ENCODE data around the gene PSME2.

PSME2 gene

DNA sequence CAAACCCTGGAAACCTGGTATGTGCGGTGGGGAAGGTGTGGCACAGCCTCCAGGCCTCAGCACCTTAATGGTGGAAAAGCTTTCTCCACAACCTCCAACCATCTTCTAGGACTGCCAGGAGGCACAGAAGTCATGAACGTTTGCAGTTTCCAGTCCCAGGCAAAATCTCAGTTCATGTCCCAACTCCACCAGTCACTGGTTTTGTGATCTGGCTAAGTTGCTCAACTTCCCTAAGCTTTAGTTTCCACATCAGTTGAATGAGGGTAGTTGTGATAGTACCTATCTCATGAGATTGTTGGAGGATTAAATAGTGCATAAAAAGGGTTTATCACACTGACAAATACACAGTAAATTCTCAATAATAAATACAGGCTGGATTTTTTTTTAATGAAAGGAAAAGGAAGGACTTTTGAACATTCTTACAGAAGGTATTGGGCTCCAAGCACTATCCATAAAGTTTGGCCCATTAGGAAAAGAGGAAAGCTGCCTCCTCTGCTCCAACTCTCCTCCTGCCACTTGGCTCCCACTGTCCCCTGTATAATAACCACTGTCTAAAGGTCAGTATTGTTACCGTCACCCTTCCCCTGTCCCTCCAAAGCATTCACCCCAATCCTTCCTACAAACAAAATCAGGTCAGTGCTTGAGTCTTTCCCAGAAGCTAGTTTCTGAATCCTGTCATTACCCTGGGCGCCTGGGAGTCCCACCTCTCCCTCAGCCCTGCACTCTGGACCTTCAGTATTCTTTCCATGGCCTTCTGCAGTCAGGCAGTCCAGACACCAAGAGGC, 46.0 kb downstream of the PSME2 start:
- Histone ChIP-seq H3K9me3 (no peaks in the 10 kb centered on the region), H3K27me3 (no peaks in the 10 kb centered on the region), H3K4me3 (no peak overlapping the region), H3K27ac (no peak overlapping the region), H3K36me3 (peaks cover 0 to 49% (median 46%) of the 10 kb centered on the region in 3 donors), H3K4me1 (peaks cover 0 to 5% (median 4%) of the 10 kb centered on the region in 4 donors)
- intact Hi-C loops (cut with DNase I; ENCODE audit: low total_unique reads), result no loop called here
- TF ChIP-seq, protein P1, sequence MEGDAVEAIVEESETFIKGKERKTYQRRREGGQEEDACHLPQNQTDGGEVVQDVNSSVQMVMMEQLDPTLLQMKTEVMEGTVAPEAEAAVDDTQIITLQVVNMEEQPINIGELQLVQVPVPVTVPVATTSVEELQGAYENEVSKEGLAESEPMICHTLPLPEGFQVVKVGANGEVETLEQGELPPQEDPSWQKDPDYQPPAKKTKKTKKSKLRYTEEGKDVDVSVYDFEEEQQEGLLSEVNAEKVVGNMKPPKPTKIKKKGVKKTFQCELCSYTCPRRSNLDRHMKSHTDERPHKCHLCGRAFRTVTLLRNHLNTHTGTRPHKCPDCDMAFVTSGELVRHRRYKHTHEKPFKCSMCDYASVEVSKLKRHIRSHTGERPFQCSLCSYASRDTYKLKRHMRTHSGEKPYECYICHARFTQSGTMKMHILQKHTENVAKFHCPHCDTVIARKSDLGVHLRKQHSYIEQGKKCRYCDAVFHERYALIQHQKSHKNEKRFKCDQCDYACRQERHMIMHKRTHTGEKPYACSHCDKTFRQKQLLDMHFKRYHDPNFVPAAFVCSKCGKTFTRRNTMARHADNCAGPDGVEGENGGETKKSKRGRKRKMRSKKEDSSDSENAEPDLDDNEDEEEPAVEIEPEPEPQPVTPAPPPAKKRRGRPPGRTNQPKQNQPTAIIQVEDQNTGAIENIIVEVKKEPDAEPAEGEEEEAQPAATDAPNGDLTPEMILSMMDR (IDR thresholded peaks at IDR 0.05), result no peak
- DNase-seq, result no peak

DNA sequence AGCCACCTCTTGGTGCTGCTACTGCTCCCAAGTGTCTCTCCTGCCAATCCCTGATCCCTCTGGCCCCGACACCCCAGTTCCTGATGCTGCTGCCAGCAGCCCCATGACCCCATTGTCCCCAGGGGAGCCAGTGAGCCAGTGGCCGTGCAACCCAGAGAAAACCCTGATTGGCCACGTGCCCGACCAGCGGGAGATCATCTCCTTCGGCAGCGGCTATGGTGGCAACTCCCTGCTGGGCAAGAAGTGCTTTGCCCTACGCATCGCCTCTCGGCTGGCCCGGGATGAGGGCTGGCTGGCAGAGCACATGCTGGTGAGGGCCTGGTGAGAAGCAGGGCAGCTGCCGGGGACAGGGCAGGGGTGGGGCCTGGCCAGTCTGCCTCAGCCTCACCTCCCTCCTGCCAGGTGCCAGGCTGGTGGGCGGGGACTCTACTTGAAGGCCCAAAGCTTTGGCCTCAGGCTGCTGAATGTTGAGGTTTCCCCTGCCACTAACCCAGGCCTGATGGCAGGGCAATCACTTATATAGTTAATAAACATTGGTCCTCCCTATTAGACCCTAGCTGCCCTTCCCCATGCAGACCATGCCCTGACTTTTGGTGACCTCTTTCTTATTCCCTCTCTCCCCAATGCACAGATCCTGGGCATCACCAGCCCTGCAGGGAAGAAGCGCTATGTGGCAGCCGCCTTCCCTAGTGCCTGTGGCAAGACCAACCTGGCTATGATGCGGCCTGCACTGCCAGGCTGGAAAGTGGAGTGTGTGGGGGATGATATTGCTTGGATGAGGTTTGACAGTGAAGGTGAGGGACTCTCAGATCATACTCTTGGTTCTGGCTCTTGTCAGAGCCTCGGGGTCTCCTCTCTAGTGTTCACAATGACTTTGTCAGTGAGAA, 47.2 kb downstream of the PSME2 start:
- Histone ChIP-seq H3K4me3 (no peak overlapping the region), H3K36me3 (peaks cover 0 to 47% (median 46%) of the 10 kb centered on the region in 3 donors), H3K9me3 (no peaks in the 10 kb centered on the region), H3K4me1 (peaks cover 0 to 12% (median 10%) of the 10 kb centered on the region in 4 donors), H3K27ac (no peak overlapping the region), H3K27me3 (no peaks in the 10 kb centered on the region)
- TF ChIP-seq, protein P1 (IDR thresholded peaks at IDR 0.05), result no peak
- DNase-seq, result no peak
- intact Hi-C loops (cut with DNase I; ENCODE audit: low total_unique reads), result no loop called here

DNA sequence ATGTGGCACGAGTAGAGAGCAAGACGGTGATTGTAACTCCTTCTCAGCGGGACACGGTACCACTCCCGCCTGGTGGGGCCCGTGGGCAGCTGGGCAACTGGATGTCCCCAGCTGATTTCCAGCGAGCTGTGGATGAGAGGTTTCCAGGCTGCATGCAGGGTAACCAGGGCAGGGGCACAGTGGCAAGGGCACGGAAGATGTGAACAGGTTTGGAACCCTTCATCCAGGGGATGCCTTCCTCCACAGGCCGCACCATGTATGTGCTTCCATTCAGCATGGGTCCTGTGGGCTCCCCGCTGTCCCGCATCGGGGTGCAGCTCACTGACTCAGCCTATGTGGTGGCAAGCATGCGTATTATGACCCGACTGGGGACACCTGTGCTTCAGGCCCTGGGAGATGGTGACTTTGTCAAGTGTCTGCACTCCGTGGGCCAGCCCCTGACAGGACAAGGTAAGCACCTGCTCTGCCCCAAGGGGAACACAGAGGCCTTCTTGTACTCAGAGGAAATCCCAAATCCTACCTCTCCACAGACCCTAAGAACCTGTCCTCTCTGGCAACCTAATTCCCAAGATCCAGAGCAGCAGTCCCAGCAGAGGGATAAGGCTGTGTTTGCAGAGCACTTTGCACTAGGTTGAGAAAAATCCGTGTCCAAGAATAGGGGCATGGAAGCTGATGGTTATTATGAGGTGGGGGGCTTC, 48.0 kb downstream of the PSME2 start:
- Histone ChIP-seq H3K9me3 (no peaks in the 10 kb centered on the region), H3K4me3 (no peak overlapping the region), H3K27me3 (no peaks in the 10 kb centered on the region), H3K27ac (no peak overlapping the region), H3K36me3 (peaks cover 0 to 41% (median 39%) of the 10 kb centered on the region in 3 donors), H3K4me1 (peaks cover 0 to 18% (median 15%) of the 10 kb centered on the region in 4 donors)
- TF ChIP-seq, protein P1 (IDR thresholded peaks at IDR 0.05), result no peak
- no peak for DNase-seq
- intact Hi-C loops (cut with DNase I; ENCODE audit: low total_unique reads), result no loop called here

DNA sequence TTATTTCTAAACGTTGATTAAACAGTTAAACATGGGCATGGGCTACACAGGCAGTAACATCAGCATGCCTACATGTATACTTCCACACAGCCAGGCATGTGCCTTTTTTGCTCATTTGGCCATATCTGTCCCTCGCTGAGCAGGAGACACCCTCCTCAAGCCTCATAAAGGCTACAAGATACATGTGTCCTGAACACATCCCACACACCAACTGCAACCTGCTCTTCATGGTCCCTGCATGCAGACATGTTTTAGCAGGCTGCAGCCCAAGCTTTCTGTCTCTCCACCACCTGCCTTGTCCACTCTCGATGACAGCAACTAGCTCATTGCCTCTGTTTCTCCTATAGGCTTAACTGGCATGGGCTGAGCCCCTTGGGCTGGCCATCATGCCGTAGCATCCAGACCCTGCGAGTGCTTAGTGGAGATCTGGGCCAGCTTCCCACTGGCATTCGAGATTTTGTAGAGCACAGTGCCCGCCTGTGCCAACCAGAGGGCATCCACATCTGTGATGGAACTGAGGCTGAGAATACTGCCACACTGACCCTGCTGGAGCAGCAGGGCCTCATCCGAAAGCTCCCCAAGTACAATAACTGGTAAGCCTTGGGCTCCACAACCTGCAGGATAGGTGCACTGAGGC, 49.7 kb downstream of the PSME2 start:
- TF ChIP-seq, protein P1 (IDR thresholded peaks at IDR 0.05), result no peak
- peaks cover 0 to 23% (median 19%) of the 10 kb centered on the region in 4 donors for H3K4me1 ChIP-seq
- no peaks in the 10 kb centered on the region for H3K9me3 ChIP-seq
- no peak overlapping the region for H3K27ac ChIP-seq
- H3K4me3 ChIP-seq, result no peak overlapping the region
- peaks cover 0 to 33% (median 32%) of the 10 kb centered on the region in 3 donors for H3K36me3 ChIP-seq
- DNase-seq, result no peak
- H3K27me3 ChIP-seq, result no peaks in the 10 kb centered on the region
- intact Hi-C loops (cut with DNase I; ENCODE audit: low total_unique reads), result no loop called here
